ENCODE results near the gene ADAMTS19. TPM values are rescaled to one million over a fixed set of nuclear protein-coding genes. Genes with fewer than 3 reads are reported as not detected.
A peak's percentile ranks its signal among the peaks of the same experiment; 100 is the strongest.

Gene ADAMTS19
- polyA plus RNA-seq, 3 donors = not detected

DNA sequence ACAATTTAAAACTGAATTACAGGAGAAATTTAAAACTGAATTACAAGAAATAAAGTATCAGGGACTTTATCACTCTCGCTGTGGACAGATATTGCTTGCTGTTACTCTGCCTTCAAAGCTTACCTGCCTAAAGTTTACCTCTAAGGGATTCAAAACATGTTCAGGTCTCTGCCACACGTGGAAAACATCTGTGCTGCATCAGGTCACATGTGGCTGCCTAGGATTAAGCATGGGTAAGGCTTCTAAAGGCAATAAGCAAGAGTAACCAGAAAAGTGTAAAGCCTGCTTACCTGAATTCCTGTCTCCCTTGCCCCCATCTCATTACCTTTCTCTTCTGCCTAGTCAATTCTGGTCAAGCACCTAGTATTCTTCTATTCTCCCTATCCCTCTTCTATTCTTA is 306.7 kb downstream of the ADAMTS19 start:
- no peak overlapping the region for H3K4me3 ChIP-seq (replicated peaks in 1 of 3; ENCODE audit: low read depth in 2 of 3, low read length in 3 of 3)
- WGBS (ENCODE audit: insufficient coverage) = 100% methylated on average over 2 of the region's 2 CpGs
- no peaks in the 10 kb centered on the region for H3K27me3 ChIP-seq (ENCODE audit: control insufficient read depth in 2 of 2, insufficient read depth in 2 of 2, low read length in 2 of 2)
- H3K9me3 Mint-ChIP-seq = no peaks in the 10 kb centered on the region
- H3K4me3 Mint-ChIP-seq = no peak overlapping the region
- no peaks in the 10 kb centered on the region for H3K79me2 ChIP-seq (ENCODE audit: insufficient read depth, low read length)
- H3K36me3 ChIP-seq (replicated peaks in 1 of 2; ENCODE audit: control insufficient read depth in 1 of 2, insufficient read depth in 2 of 2, low read length in 2 of 2) = no peaks in the 10 kb centered on the region
- H3K27me3 Mint-ChIP-seq (ENCODE audit: low read depth in 3 of 3) = peaks cover 0 to 2% (median 0%) of the 10 kb centered on the region in 3 donors
- H3K4me2 ChIP-seq (replicated peaks; ENCODE audit: extremely low read depth, low read length, poor library complexity, severe bottlenecking) = no peak overlapping the region
- no peaks in the 10 kb centered on the region for H3K4me1 ChIP-seq (ENCODE audit: control insufficient read depth in 1 of 2, insufficient read depth in 2 of 2, low read length in 2 of 2)
- intact Hi-C loops (cut with micrococcal nuclease) = loop anchor here (5.0 kb wide), 3 partner anchors 864 to 1554 kb away; no protein-coding TSS in a partner anchor
- no peaks in the 10 kb centered on the region for H3K9me3 ChIP-seq (replicated peaks in 1 of 2; ENCODE audit: control insufficient read depth in 1 of 2, insufficient read depth in 1 of 2, low read length in 2 of 2)
- no peak overlapping the region for H3K27ac Mint-ChIP-seq
- no peak overlapping the region for H3K27ac ChIP-seq (ENCODE audit: low read depth in 1 of 2, low read length in 2 of 2)
- no peak overlapping the region for H3K9ac ChIP-seq (ENCODE audit: insufficient read depth, low read length, poor library complexity, severe bottlenecking)
- no peak for DNase-seq
- TF ChIP-seq, protein P1, sequence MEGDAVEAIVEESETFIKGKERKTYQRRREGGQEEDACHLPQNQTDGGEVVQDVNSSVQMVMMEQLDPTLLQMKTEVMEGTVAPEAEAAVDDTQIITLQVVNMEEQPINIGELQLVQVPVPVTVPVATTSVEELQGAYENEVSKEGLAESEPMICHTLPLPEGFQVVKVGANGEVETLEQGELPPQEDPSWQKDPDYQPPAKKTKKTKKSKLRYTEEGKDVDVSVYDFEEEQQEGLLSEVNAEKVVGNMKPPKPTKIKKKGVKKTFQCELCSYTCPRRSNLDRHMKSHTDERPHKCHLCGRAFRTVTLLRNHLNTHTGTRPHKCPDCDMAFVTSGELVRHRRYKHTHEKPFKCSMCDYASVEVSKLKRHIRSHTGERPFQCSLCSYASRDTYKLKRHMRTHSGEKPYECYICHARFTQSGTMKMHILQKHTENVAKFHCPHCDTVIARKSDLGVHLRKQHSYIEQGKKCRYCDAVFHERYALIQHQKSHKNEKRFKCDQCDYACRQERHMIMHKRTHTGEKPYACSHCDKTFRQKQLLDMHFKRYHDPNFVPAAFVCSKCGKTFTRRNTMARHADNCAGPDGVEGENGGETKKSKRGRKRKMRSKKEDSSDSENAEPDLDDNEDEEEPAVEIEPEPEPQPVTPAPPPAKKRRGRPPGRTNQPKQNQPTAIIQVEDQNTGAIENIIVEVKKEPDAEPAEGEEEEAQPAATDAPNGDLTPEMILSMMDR (IDR thresholded peaks at IDR 0.05) = no peak
- no peaks in the 10 kb centered on the region for H4K20me1 ChIP-seq (ENCODE audit: insufficient read depth, low read length)
- no peaks in the 10 kb centered on the region for H3K36me3 Mint-ChIP-seq
- H2AFZ ChIP-seq (ENCODE audit: insufficient read depth, low read depth, low read length, poor library complexity, severe bottlenecking) = no peak overlapping the region
- no peaks in the 10 kb centered on the region for H3K4me1 Mint-ChIP-seq

DNA sequence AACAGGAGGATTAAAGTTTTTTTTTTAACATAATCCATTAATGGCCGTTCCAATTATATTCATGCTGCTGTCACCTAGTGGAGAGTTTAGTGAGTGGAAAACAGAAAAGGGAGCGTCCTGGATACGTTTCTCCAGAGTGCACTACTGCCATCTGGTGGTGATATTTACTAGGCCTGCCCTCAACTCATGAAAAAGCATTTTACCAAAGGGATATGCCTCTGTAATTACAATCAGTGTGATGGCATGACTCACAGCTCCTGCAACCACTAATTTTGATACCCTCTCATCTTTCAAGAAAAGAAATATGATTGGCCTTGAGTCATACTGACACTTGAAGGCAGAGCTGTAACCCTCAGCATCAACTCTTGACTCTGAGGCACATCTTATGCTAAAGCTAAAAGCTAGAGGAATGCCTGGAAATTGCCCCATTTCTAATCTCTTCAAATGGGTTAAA is 307.9 kb downstream of the ADAMTS19 start:
- Histone ChIP-seq H3K4me3 (replicated peaks in 1 of 3; ENCODE audit: low read depth in 2 of 3, low read length in 3 of 3) (no peak overlapping the region), H3K4me1 (ENCODE audit: control insufficient read depth in 1 of 2, insufficient read depth in 2 of 2, low read length in 2 of 2) (no peaks in the 10 kb centered on the region), H3K36me3 (replicated peaks in 1 of 2; ENCODE audit: control insufficient read depth in 1 of 2, insufficient read depth in 2 of 2, low read length in 2 of 2) (no peaks in the 10 kb centered on the region), H3K9ac (ENCODE audit: insufficient read depth, low read length, poor library complexity, severe bottlenecking) (no peak overlapping the region), H3K9me3 (replicated peaks in 1 of 2; ENCODE audit: control insufficient read depth in 1 of 2, insufficient read depth in 1 of 2, low read length in 2 of 2) (no peaks in the 10 kb centered on the region), H3K27ac (ENCODE audit: low read depth in 1 of 2, low read length in 2 of 2) (no peak overlapping the region), H2AFZ (ENCODE audit: insufficient read depth, low read depth, low read length, poor library complexity, severe bottlenecking) (no peak overlapping the region), H3K4me2 (replicated peaks; ENCODE audit: extremely low read depth, low read length, poor library complexity, severe bottlenecking) (no peak overlapping the region), H4K20me1 (ENCODE audit: insufficient read depth, low read length) (no peaks in the 10 kb centered on the region), H3K79me2 (ENCODE audit: insufficient read depth, low read length) (no peaks in the 10 kb centered on the region), H3K27me3 (ENCODE audit: control insufficient read depth in 2 of 2, insufficient read depth in 2 of 2, low read length in 2 of 2) (no peaks in the 10 kb centered on the region)
- no CpG with 5 or more reads among the region's 3 CpGs for WGBS (ENCODE audit: insufficient coverage)
- H3K9me3 Mint-ChIP-seq = no peaks in the 10 kb centered on the region
- peak; percentile 45 to 64 (median 52) for DNase-seq
- no peak overlapping the region for H3K27ac Mint-ChIP-seq
- H3K4me1 Mint-ChIP-seq = no peaks in the 10 kb centered on the region
- no peaks in the 10 kb centered on the region for H3K36me3 Mint-ChIP-seq
- peaks cover 0 to 2% (median 0%) of the 10 kb centered on the region in 3 donors for H3K27me3 Mint-ChIP-seq (ENCODE audit: low read depth in 3 of 3)
- intact Hi-C loops (cut with micrococcal nuclease) = loop anchor here (5.0 kb wide), 3 partner anchors 866 to 1556 kb away; no protein-coding TSS in a partner anchor
- TF ChIP-seq, protein P1 (IDR thresholded peaks at IDR 0.05) = peak; percentile 89
- H3K4me3 Mint-ChIP-seq = no peak overlapping the region

All from CD14-positive monocyte (primary cell).